Femur (tissue), 1 donor: ENCODE results near the gene ADD1.
A peak's percentile ranks its signal among the peaks of the same experiment; 100 is the strongest.

Source experiments
- DNase-seq: peaks from one replicate; pipeline ENCODE4 v3.0.0-alpha.2; 2017

The ADD1 gene

GRCh38 chr4:2835978-2836377 is 7.7 kb upstream of the ADD1 start:
- no peak for DNase-seq

DNA sequence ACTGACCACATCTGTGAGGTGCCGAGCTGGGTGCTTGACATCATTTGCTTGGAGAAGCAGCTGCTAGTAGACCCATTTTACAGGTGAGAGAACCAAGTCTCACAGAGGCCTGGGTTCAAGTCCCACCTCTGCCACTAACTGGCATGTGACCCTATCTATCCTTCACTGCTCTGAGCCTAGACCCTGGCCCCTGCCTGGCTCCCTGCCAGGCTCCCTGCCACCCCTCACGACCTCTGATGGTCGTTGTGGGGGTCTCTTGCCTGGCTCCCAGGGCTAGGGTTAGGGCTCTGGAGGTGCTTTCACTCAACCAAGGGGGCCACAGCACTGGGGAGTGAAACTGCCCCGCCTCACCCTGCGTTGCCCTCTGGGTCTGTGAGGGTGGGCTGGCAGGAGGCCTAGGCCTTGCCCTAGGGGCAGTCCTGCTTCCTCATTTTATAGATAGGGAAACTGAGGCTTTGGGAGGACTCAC is 7.2 kb upstream of the ADD1 start:
- no peak for DNase-seq

DNA sequence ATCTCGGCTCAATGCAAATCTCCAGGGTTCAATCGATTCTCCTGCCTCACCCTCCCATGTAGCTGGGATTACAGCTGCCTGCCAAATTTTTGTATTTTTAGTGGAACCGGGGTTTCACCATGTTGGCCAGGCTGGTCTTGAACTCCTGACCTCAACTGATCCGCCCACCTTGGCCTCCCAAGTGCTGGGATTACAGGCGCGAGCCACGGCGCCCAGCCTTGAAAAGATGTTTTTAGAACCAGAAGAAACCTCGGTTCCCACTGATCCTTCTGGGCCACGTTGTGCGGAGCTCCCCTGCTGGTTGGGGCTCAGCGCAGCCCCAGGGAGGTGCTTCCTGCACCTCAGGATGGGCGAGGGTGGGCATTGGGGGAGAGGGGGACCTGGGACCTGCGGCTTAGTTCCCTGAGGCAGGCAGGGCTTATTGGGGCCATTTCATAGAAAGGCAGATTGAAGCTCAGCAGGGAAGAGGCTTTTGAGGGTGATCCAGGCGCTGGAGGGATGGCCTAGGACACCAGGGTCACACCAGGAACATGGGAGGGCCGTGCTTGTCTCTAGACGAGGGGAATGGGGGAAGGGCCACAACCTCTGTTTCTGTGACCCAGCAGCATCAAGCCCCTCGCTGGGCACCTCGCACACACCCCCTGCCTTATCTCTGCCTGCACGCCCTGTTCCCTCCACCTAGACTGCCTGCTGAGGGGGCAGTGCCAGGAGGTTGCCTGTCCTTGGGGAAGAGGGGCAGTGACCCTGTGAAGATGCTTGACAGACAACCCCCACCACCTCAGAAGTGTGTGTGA is 6.3 kb upstream of the ADD1 start:
- DNase-seq: peak; percentile 29

- DNase-seq: peak; percentile 79
These were observed 5.6 kb upstream of the ADD1 start for GRCh38 chr4:2837904-2838496.

- no peak for DNase-seq
These were observed 4.6 kb upstream of the ADD1 start for GRCh38 chr4:2839060-2839459.

- no peak for DNase-seq
These were observed 869 bp upstream of the ADD1 start for GRCh38 chr4:2842687-2843262.

- DNase-seq: peak; percentile 66
These were observed 419 bp downstream of the ADD1 start for GRCh38 chr4:2843941-2844584.

DNA sequence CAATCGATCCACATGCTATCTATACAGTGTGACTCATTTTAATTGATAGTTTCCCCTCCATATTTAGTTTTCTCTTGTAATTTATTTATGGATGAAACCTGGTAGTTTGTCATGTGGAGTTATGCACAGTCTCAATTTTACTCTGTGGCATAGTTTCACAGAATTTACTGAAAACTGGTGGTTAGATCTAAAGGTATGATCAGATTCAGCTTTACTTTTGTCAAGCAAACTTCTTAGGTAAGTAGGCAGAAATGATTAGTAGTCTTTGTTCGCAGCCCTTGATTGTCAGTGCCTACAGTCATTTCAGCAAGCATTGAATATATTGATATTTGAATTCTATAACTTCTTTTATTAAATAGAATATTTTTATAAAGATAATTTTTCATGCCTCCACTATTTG is 2.5 kb downstream of the ADD1 start:
- no peak for DNase-seq

- no peak for DNase-seq
These were observed 3.7 kb downstream of the ADD1 start for GRCh38 chr4:2847302-2847871.

DNA sequence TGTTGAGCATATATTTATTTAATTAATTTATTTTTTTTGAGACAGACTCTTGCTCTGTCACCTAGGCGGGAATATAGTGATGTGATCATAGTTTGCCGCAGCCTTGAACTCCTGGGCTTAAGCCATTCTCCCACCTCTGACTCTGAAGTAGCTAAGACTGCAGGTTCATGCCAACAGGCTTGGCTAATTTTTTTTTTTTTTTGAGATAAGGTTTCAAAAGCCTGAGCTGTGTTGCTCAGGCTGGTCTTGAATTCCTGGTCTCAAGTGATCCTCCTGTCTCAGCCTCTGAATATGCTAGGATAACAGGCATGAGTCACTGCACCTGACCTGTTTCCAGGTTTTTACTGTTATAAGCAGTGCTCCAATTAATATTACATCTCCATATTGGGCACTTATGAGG is 4.8 kb downstream of the ADD1 start:
- no peak for DNase-seq

GRCh38 chr4:2849267-2850152 is 5.9 kb downstream of the ADD1 start:
- DNase-seq: no peak

DNA sequence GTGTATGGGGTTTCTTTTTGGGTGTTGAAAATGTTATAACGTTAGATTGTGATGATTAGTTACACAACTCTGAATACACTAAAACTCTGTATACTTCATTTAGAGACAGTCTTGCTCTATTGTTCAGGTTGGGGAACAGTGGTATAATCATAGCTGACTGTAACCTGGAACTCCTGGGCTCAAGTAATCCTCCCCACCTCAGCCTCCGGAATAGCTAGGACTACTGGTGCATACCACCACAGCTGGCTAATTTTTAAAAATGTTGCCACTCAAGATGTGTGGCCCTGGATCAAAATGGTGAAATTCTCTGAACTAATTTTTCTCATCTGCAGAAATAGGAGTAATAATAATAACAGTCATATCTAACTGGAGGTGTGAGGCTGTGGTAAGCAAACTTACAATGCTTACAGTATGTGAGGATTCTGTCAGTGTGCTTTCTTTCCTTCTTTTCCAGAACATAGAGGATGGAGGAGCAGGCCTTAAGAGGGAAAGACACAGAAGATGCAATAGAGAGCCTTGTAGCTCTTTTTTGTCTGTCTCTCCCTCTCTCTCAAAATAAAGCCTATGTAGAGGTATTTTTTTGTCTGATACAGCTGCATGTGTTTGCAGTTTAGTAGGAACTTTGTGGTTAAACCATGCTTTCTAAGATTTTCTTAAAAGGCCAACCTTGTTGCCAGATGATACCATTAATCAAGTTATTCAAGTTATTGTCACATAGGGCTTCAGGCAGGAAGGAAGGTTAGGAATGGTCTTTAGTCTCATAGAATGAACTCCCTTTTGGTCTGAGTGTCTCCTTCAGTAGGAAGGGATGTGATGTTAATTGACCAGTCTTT is 7.5 kb downstream of the ADD1 start:
- DNase-seq: no peak

DNA sequence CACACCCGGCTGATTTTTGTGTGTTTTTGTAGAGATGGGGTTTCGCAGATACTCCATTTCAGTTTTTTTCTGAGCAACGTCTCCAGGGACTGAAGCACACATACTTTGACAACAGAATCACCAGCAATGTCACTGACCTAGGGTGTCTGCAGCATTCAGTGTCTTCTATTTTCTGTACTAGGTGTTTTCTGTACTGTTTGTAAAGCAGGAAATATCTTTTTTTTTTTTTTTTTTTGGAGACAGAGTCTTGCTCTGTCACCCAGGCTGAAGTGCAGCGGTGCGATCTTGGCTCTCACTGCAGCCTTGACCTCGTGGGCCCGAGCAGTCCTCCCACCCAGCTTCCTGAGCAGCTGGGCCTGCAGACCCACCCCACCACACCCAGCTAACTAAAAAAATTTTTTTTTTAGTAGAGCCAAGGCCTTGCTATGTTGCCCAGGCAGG is 8.9 kb downstream of the ADD1 start:
- no peak for DNase-seq

DNA sequence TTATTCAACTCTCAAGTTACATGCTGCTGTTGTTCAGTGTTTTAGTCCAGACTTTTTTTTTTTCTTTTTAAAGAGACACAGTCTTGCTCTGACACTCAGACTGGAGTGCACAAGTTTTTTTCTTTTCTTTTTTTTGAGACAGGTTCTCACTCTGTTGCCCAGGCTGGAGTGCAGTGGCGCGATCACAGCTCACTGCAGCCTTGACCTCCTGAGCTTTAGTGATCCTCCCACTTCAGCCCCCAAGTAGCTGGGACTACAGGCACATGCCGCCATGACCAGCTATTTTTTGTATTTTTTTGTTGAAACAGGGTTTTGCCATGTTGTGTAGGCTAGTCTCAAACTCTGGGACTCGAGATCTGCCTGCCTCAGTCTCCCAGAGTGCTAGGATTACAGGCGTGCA is 11.9 kb downstream of the ADD1 start:
- DNase-seq: no peak

GRCh38 chr4:2856266-2856665 is 12.6 kb downstream of the ADD1 start:
- no peak for DNase-seq

DNA sequence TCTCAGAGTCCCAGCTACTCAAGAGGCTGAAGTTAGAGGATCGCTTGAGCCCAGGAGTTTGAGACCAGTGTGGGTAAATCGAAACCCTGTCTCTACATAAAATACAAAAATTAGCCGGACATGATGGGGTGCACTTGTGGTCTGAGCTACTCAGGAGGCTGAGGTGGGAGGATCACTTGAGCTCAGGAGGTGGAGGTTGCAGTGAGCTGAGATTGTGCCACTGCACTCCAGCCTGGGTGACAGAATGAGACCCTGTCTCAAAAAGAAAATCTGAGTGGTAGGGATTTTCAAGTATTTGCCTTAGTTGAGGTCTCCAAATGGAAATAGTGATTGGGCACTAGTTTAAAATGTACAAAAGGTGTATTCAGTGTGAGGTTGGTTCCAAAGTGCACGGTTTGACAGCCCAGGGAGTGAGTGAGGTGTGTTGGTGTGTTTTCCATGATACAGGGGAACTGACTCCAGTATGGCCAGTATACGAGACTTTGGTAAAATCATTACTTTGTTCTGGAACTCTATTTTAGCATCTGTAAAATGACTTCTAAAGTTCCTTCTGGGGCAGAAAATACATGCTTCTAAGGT is 13.8 kb downstream of the ADD1 start:
- DNase-seq: no peak

- DNase-seq: peak; percentile 34
These were observed 15.0 kb downstream of the ADD1 start for GRCh38 chr4:2858451-2859217.

- DNase-seq: no peak
These were observed 15.9 kb downstream of the ADD1 start for GRCh38 chr4:2859514-2859913.

DNA sequence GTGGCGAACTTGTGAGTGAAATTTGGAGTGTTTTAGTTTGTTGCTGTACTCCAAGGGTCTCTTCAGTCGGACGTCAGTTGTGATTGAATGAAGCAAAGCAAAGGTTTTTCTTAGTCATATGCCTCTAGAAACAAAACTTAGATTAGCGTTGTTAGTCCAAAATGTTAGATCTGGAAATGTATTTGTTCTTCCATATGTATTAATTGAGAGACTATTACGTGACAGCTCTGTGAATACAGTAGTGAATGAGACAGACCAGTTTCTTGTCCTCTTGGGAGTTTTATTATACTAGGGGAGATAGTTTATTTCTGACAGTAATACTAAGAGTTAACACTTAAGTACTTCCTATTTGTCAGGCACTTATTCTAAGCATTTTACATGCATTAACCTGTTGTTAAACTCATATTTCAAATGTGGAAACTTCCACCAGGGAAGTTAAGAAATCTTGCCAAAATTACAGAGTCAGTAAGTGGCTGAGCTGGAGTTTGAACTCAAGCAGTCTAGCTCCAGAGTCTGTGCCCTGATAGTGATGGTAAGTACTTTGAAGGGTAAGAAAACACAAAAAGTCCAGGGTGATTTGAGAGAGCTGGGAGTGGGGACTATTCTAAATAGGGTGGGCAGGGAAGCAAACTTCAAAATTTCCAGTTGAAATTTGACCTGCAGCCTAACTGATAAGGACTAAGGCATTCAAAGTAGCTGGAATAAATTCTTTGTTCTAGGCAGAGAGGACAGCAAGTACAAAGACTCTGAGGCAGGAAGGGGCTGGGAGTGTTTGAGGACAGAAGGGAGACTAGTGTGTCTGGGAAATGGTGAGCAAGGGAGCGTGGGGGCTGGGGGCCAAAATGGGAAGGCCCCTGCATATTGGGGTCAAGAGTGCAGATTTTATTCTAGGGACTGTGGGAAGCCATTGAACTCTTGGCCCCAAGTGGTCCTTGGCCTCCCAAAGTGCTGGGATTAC is 17.0 kb downstream of the ADD1 start:
- DNase-seq: no peak
